WTC11 (cell line): ENCODE results near the gene AFAP1L1.

ENCODE experiments used
- NFYB ChIP-seq: sonication (generic); formaldehyde crosslinking; conservative IDR thresholded peaks from 2 replicates; pipeline ENCODE4 v1.8.0; 2022; ENCODE audit warnings: low read depth, missing genetic modification reagents
- TF ChIP-seq, protein P1 (sequence below): fragments of 200-600 bp; IDR thresholded peaks from 2 replicates; pipeline ENCODE4 v1.8.0; 2022; ENCODE audit warnings: antibody characterized with exemption
- TF ChIP-seq, protein P2 (sequence below): sonication (generic); formaldehyde crosslinking; IDR thresholded peaks from 2 replicates; pipeline ENCODE4 v1.8.0; 2022; ENCODE audit warnings: mild to moderate bottlenecking, missing genetic modification reagents

DNA sequence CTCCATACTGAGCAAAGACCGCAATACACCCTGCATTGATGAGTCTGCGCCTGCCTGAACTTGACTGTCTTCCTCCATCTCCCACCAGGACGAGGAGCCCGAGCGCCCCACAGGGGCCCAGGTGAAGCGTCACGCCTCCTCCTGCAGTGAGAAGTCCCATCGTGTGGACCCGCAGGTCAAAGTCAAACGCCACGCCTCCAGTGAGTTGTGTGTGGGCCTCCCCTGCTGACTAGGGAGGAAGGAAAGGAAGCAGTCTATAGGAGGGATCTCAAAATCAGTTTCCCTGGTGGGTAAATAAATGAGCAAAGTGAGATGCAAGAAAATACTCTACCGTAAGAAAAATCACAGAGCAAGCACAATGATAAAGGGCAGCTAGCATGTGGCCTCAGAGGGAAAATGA is 50.9 kb downstream of the AFAP1L1 start:
- TF ChIP-seq NFYB: no peak
- TF ChIP-seq, protein P1, sequence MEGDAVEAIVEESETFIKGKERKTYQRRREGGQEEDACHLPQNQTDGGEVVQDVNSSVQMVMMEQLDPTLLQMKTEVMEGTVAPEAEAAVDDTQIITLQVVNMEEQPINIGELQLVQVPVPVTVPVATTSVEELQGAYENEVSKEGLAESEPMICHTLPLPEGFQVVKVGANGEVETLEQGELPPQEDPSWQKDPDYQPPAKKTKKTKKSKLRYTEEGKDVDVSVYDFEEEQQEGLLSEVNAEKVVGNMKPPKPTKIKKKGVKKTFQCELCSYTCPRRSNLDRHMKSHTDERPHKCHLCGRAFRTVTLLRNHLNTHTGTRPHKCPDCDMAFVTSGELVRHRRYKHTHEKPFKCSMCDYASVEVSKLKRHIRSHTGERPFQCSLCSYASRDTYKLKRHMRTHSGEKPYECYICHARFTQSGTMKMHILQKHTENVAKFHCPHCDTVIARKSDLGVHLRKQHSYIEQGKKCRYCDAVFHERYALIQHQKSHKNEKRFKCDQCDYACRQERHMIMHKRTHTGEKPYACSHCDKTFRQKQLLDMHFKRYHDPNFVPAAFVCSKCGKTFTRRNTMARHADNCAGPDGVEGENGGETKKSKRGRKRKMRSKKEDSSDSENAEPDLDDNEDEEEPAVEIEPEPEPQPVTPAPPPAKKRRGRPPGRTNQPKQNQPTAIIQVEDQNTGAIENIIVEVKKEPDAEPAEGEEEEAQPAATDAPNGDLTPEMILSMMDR: no peak
- TF ChIP-seq, protein P2, sequence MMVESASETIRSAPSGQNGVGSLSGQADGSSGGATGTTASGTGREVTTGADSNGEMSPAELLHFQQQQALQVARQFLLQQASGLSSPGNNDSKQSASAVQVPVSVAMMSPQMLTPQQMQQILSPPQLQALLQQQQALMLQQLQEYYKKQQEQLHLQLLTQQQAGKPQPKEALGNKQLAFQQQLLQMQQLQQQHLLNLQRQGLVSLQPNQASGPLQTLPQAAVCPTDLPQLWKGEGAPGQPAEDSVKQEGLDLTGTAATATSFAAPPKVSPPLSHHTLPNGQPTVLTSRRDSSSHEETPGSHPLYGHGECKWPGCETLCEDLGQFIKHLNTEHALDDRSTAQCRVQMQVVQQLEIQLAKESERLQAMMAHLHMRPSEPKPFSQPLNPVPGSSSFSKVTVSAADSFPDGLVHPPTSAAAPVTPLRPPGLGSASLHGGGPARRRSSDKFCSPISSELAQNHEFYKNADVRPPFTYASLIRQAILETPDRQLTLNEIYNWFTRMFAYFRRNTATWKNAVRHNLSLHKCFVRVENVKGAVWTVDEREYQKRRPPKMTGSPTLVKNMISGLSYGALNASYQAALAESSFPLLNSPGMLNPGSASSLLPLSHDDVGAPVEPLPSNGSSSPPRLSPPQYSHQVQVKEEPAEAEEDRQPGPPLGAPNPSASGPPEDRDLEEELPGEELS (CRISPR knock-in tag): no peak
